GOT3 (cell line): ENCODE results near the gene UGT2B28.
"Not testable (repeated sequence)": the region's sequence is repeated elsewhere in the genome, so short reads cannot be mapped to it uniquely, and the experiment has no call there.

Experiments used
- DNase-seq: peaks from one replicate; lab custom pipeline; 2025; ENCODE audit warnings: mixed read lengths; lab: John Stamatoyannopoulos, UW

Gene UGT2B28

GRCh38 chr4:69280081-69280480 lies at the start of gene UGT2B28:
Gene UGT2B28 (plus strand): TSS chr4:69280475. CDS start chr4:69280501, 26 bp downstream.
- not testable (repeated sequence) for DNase-seq

- DNase-seq = no peak
These were observed 41.2 kb upstream of the UGT2B28 start for GRCh38 chr4:69239092-69239491.

GRCh38 chr4:69239557-69240168 lies 40.6 kb upstream of the UGT2B28 start:
- no peak for DNase-seq

- not testable (repeated sequence) for DNase-seq
These were observed 39.5 kb upstream of the UGT2B28 start for GRCh38 chr4:69240787-69241186.

- not testable (repeated sequence) for DNase-seq
These were observed 38.5 kb upstream of the UGT2B28 start for GRCh38 chr4:69241746-69242145.

GRCh38 chr4:69242562-69243240 lies 37.6 kb upstream of the UGT2B28 start:
- DNase-seq = not testable (repeated sequence)

- DNase-seq = not testable (repeated sequence)
These were observed 29.4 kb upstream of the UGT2B28 start for GRCh38 chr4:69250884-69251283.

GRCh38 chr4:69253147-69253772 lies 27.0 kb upstream of the UGT2B28 start:
- DNase-seq = not testable (repeated sequence)

- DNase-seq = not testable (repeated sequence)
These were observed 11.7 kb upstream of the UGT2B28 start for GRCh38 chr4:69268612-69269011.

- DNase-seq = not testable (repeated sequence)
These were observed 16.1 kb downstream of the UGT2B28 start for GRCh38 chr4:69296356-69296755.

- DNase-seq = not testable (repeated sequence)
These were observed 28.3 kb downstream of the UGT2B28 start for GRCh38 chr4:69308426-69309033.

GRCh38 chr4:69309549-69310076 lies 29.3 kb downstream of the UGT2B28 start:
- not testable (repeated sequence) for DNase-seq

- not testable (repeated sequence) for DNase-seq
These were observed 30.0 kb downstream of the UGT2B28 start for GRCh38 chr4:69310262-69310661.

GRCh38 chr4:69317669-69318298 lies 37.5 kb downstream of the UGT2B28 start:
- not testable (repeated sequence) for DNase-seq

- no peak for DNase-seq
These were observed 41.0 kb downstream of the UGT2B28 start for GRCh38 chr4:69321153-69321729.

GRCh38 chr4:69322055-69322454 lies 41.8 kb downstream of the UGT2B28 start:
- DNase-seq = no peak

GRCh38 chr4:69323284-69323683 lies 43.0 kb downstream of the UGT2B28 start:
- no peak for DNase-seq

GRCh38 chr4:69330345-69331047 lies 50.2 kb downstream of the UGT2B28 start:
- no peak for DNase-seq

- DNase-seq = not testable (repeated sequence)
These were observed 51.0 kb downstream of the UGT2B28 start for GRCh38 chr4:69331304-69331703.

GRCh38 chr4:69335485-69335884 lies 55.2 kb downstream of the UGT2B28 start:
- DNase-seq = not testable (repeated sequence)

- DNase-seq = not testable (repeated sequence)
These were observed 62.8 kb downstream of the UGT2B28 start for GRCh38 chr4:69343114-69343513.
